ENCODE measurements around the gene CCDC102B.
"Not testable (repeated sequence)": the region's sequence is repeated elsewhere in the genome, so short reads cannot be mapped to it uniquely, and the experiment has no call there.

Gene CCDC102B

DNA sequence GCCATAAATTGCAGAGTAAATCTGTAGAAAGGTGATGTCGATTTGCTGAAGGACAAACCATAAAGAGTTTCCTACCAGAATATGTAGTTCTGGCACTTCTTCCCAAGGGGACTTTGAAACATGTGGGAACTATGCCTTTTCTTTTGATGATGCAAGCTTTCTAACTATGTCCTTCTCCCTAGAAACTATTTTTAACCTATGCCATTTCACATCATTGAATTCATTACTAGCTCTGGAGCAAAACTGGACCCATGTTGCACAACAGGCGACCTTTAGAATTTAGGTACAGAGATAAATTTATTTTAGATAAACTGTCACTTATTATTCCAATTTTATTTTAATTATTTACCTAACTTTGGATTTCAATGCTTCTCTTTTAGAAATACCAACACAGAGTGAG lies 186.5 kb downstream of the CCDC102B start:
- DNase-seq = no peak

DNA sequence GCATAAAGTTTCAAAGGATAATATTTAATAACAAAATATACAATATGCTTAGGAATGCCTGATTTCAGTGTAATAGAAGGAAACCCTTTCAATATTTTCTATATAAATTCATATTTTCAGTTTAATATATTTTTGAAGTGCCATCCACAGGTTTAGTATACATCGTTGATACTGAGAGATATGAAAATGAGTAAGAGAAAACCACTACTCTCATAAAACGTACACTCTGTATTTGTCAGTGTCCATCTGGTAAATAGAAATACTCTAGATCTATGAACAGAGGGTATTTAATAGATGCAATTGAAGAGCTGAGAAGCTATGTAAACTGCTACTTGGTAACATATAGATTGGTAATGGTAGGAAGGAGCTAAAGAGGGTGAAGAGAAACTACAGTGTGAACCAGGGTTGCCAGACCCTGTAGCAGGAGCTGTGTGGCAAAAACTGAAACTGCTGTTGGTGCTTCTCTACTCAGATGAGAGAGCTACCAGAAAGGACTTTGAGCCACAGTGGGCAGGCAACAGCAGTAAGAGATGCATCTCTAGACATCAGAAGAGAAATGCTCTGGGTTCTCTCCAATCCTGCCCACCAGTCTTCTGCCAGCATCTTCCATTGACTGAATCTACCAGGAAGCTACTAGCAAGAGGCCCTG lies 187.4 kb downstream of the CCDC102B start:
- DNase-seq = no peak

DNA sequence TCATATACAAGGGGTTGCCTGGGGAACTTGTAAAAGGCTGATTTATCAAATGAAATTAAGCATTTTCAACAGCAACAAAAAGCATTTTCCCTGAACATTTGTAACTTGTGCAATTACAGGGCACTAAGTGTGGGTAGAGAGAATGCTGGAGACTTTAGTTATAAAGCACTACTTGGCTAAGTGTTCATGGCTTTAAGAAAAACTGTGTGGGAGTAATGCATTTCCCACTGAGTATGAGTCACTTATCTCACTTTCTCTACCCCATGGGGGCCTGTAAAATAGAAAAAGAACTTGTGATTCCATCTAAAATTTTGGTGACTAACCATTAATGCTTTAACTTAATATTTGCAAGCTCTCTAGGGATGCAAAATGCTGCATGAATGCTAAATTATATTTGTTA lies 193.4 kb downstream of the CCDC102B start:
- no peak for DNase-seq

DNA sequence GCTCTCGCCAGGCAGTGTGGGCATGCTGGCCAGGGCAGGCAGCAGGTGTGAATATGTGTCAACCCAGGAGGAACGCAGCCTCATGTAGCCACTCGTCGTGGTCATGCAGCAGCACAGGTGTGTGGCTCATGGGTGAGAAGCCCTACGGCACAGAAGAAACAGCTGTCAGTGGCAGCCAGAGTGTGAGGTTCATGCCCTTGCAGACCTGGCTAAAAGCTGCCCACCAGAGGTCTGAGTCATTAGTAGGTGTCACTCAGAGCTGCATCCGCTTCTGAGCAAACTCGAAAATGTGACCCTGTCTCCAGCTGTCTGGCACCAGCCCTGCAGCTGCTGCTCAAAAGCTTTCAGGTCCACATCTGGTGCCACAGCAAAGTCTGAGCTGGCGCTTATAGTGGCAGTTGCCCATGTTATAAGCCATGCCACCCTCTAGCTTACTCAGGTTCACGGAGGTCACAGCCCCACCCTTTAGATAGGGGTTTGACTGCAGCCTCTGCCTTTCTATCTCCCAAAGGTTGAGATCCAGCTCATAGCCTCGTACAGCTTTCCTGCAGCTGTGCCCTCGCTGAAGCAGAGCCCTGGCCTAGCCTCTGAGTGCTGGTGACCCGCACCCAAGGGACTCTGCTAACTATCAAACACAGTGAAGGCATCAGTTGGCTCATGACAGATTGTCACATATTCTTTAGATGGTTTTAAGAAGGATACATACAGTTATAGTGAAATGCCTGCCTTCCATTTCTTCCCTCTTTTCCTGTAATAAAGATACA lies 195.0 kb downstream of the CCDC102B start:
- DNase-seq = no peak

DNA sequence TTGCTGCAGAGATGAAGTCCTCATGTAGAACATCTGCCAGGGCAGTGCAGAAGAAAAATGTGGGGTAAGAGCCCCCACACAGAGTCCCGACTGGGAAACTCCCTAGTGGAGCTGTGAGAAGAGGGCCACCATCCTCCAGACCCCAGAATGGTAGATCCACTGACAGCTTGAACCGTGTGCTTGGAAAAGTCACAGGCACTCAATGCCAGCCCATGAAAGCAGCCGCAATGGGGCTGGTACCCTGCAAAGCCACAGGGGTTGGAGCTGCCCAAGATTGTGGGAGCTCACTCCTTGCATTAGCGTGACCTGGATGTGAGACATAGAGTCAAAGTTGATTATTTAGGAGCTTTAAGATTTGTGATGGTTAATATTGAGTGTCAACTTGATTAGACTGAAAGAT lies 197.8 kb downstream of the CCDC102B start:
- DNase-seq = no peak

DNA sequence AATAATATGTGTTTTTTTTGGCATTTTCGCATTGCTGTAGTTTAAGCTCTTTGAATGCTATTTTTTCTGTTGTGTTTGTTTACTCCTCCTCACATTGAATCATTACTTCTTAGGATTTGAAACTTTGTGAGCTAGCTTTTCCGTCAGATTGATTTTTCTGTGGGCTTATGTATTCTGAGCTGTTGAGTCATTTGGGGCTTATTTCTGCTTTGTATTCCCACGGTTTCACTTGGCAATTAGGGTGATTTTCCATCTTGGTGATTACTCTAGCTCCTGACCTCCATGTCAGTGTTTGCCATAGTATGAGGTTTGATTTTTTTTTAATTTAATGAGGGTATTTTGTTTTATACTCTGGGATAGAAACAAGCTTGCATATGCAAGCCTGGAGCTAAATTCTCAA lies 200.0 kb downstream of the CCDC102B start:
- DNase-seq = no peak

DNA sequence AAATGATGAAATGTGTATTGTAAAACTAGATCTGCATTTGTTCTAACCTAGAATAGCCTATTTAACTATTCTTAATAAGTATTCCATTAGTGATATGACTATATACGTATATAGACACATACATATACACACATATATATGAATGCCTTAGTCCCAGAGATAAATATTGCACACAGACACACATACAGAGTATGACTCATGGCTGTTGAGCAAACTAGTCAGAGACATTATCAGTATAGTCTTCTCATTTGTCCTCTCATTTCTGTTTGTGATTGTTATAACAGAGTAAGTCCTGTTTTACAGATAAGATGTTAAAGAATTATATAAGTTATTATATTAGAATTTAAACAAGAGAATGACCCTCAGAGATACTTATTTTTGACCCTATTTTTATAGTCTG lies 202.5 kb downstream of the CCDC102B start:
- DNase-seq = no peak

DNA sequence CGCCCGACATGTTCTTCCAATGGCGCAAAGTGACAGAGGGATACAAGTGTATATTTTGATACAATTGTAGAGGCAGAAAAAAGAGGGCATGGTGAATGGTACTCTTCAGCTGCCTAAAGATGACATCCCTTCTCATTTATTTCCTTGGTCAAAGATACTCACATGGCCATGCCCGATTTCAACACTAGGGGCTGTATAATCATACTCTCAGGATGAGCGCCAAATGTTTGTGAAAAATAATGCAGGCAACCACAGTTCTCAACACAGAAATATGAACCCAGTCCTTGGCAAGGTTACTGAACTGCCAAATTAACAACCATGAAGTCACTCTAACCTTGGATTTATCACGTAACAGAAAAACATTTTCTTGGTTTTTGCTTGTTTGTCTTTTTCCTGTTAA lies 204.4 kb downstream of the CCDC102B start:
- DNase-seq = no peak

DNA sequence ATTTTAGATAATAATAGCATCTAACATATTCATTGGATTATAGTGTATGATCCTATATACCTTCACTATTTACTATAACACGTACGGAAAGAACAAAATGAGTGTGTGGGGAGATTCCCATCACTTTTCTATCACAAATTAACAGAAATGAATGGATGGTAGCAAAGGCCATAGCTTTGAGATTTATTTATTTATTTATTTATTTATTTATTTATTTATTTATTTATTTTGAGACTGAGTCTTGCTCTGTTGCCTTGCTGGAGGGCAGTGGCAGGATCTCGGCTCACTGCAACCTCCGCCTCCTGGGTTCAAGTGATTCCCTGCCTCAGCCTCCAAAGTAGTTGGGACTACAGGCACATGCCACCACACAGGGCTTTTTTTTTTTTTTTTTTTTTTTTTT lies 208.3 kb downstream of the CCDC102B start:
- not testable (repeated sequence) for DNase-seq

DNA sequence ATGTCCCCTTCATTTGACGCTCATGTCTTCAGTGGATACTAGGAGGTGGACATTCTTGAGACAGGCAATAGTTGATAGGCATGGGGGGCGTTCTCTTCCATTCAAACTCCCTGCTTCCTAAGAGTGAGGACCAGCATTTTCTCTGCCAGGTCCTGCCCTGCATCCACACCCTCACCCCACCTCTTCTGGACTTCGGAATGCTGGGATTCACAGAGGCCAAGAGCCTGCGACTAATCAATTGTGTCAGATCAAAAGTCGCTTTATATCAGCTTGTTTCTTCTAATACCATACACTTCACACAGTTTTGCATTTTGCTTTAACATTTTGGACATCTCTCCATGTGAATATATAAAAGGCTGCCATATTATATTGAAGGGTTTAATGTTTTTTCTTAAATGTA lies 210.7 kb downstream of the CCDC102B start:
- no peak for DNase-seq

DNA sequence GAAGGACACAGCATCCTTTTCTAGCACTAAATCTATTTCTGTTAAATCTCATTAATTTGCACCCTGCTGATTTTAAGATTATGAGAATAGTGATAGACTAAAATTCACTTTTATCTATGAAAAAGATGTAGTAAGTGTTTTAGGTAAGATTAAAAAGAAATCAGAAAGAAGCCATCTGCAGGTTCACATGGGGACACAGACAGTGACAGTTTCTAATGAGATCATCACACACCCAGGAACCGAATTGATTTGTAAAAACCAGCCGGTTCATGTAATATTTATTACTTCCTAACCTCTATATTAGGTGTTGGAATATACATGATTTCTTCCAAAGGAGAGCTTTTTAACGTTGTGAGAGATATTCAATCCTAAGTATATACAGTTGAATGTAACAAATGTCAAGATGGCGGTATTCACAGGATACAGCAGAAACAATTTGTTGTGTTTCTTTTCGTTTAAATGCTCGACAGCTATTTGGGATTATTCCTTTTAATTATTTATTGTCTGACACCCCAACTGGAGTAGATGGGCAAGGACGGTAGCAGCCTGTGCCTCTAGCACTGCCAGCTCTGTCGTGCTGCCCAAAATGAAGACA lies 223.4 kb downstream of the CCDC102B start:
- no peak for DNase-seq

DNA sequence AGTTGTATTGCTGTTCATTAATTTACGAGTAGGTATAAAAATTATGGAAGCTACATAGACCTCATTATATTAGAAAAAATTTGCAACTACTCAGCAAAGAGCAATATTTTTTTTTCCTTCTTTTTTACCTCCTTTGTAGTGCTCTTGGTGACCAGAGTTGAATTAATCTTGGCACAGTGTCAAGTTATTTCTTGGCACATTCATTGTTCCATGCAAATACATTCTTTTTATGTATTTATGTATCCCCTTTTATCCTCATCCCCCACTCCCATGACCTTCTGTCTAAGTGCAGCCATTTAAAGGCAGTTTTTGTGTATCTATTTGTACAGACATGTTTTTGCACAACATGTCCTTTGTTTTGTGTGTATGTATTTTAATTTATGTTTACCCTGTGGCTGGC lies 224.5 kb downstream of the CCDC102B start:
- DNase-seq = no peak

DNA sequence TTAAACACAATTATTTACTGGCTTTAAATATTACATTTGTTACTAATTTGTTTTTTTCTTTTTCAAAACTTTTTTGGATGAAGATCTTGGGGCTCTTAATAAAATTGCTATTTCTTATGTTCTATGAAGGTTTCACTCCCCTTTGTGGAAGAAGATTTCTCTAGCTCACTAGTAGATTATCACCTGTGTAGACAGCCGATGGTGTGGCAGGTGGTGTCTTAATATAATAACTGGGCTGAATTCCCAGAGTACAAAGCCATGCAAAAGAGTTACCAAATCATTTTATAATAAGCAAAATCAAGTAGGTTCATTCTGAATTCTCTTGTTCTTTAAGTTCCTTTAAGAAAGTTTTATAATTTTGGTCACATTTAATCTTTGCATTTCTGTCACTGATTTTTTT lies 233.7 kb downstream of the CCDC102B start:
- no peak for DNase-seq

DNA sequence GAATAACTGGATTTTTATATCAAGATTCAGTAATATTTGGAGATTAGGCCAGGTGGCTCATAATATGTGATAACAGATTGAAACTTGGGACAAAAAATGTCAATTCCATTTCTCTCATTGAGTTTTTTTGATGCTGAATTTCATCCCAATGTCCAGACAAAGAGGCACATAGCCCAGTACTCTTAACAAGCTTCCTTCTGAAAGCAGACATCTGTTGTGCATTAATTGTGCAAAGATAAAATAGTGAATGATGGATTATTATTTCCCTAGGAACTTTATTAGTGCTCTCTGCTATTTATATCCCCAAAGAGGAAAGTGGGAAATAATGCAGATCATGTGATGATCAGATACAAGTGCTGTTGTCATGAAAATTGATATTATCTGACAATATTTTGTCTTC lies 234.1 kb downstream of the CCDC102B start:
- no peak for DNase-seq

DNA sequence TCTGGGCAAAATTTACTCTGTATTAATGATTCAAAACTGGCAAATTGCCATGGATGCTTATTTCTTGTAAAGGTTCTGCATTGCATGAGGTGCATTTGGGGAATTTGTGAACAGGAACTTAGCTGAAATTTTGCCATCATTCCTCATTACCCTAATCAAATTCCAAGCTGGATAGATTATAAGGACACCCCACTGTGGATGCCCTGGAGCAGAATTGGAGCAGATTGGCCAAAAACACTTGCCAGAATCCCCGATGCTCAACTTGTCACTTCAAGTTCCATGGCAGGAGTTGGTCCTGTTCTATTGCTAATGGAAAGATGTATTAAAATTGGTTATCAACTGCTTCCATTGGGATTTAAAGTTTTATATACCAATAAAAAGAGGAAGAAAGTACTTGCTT lies 237.9 kb downstream of the CCDC102B start:
- no peak for DNase-seq

DNA sequence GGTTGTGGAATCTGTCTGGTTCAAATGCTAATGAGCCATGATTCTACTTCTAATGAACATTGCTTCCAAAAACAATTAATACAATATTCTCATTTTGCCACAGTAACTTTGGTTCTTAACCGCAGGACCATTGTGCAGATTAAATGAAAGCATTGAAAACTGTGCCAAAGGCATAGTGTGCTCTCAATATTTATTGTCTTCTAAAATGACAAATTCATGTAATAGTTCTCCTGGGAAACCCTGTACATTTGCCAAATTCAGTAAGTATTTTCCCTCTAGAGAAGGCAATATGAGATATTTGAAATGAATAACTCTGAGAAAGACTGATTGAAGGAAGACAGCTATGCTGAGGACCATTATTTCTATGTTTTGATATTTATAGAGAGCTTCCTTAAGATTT lies 246.3 kb downstream of the CCDC102B start:
- DNase-seq = no peak

DNA sequence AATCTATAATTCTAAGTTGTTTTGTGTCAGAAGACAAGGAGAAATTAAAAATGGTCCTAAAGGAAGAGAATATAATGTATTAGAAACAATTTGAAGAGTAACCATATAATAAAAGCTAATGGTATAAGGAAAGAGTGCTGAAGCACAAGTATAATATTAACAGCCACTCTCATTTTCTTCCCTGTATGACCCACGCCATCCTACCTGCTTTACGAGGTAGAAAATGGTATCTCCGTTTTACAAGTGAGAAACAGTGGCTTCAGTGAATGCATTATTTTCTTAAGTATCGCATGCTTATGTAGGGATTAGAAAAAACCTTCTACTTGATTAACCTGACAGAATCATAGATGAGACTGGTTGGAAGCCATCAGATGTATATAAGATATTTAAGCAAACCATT lies 266.2 kb downstream of the CCDC102B start:
- DNase-seq = no peak

DNA sequence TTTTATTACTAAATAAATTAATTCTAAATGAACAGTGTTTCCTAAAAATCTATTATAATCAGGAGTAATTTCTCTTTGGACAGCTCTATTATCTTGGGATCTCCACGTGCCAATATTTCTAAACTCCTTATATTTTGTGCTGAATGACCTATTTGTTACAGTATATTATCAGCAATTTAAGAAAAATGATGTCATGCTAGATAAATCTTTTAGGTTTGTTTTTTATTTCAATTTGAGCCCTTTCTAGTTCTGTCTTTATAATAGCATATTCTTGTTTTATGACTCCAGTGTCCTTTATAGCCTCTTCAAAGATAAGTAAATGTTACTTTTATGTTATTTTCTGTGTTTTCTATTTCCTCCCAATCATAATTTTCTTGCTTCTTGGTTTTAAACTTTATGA lies 269.2 kb downstream of the CCDC102B start:
- no peak for DNase-seq

DNA sequence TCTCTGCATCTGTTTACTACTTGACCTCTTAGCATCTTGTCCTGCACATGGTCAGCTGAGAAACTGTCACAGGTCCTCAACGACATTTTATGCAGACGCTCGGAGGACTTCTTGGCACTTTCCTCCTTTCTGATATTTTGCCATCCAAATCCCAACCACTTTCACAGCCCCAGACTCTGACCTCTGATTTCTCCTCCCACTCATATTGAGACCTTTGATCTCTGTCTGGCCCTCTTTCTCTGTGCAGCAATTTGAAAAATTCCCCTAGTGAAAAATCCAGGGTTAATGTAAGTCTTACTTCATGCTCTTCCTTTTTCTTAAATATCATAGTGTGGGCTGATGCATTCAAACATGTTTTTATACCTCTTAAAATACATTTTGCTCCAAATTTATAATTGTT lies 273.8 kb downstream of the CCDC102B start:
- no peak for DNase-seq

DNA sequence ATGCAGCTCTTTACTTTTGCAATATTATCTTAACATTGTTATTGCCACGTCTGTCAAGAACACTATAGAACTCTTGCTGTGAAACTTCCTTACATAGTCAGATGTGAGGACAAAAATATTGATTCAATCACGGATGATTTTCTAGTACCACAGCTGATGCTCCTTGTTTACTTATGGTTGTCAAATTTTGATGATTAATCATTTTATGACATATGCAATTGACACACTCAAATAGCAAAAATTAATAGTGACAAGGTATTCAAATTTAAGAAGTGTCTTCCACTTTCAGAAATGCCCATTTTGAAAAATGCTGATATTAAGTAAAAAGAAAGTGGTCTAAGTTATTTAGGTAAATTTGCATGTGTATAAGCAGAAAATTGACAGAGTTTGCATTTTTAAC lies 284.0 kb downstream of the CCDC102B start:
- DNase-seq = no peak

DNA sequence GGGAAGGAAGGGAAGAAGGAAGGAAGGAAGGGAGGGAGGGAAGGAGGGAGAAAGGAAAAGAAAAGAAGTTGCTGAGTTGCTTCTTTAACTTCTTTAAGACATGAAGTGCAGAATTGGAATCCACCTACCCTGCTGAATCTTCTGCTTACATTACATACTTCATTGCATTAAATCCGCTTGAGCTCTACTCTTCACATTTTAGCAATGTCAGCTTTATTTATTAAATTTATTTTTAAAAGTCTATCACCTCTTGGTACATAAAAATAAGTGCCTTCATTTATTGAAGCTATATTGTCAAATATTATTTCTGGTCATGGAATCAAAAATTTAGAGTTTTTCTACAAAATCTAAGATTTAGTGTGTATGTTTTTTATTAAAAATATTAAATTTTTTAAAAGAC lies 284.6 kb downstream of the CCDC102B start:
- DNase-seq = no peak

DNA sequence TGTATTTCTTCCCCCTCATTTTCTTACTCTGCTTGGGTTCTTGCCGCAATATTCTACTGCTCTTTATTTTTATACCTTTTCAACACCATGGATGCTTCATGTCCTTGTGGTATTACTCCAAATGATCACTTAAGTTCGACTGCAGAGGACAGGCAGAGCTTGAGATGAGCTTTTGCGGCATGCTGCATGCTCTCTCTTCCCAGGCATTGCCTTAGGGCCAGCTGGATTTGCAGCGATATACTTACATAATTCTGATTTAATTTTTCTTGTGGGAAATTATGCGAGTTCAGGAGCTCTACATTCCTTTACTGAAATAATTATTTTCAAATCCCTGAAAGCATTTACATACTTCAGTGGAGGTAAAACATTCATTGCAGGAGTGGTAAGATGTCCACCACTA lies 288.1 kb downstream of the CCDC102B start:
- DNase-seq = no peak

DNA sequence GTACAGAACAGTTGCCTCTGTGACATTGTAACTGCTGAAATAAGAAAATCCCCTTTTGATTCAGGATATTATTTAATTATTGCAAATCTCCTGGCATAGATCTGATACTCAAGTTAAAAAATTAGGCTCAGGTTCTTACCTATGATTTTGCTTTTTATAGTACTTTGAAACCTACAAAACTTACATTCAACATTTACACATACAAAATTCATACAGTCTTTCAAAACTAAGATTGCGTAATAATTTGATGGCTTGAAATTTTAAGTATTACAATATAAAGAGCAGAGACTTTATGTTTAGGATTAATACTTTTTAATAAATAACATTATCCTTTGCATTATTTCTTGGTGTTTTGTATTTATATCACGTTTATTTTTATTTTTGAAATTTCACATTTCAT lies 291.1 kb downstream of the CCDC102B start:
- DNase-seq = no peak

DNA sequence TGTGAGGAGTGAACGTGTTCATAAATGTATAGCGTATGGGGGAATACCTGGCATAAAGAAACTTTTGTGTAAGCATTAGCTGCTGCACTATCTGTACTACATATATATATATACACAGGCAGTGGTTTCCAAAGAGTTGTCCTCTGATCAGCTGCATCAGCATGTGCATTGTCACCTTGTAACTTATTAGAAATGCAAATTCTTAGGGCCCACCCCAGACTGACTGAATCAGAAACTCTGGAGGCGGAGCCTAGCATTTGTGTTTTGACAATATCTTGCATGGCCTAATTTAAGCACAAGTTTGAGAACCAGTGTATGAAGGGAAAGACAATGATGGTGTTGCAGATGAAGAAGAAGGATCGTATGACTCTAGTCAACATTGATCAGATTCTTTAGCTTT lies 299.5 kb downstream of the CCDC102B start:
- DNase-seq = no peak

DNA sequence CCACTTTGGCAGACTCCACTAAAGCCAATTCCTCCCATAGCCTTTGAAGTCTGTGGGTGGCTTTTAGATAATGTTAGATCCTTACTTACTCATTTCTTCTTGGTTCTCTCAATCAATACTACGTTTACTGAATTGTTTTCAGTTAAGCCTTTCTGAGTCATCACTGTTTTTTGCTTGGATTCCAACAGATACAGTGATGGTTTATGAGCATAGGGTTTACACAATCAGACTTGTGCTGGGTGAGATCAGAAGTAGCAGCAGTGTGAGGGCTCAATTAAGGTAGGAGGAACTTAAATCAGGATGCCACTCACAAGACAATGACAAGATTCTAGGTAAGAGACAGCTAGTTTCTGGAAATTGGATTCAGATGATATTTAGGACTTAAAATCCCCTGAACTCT lies 305.1 kb downstream of the CCDC102B start:
- no peak for DNase-seq
